WTC11 (cell line): ENCODE results near the gene GAA.

Experiments used
- KAT7 ChIP-seq: sonication (generic); formaldehyde crosslinking; IDR thresholded peaks from 2 replicates; pipeline ENCODE4 v1.8.1; 2023; ENCODE audit warnings: missing genetic modification reagents, mild to moderate bottlenecking, borderline replicate concordance
- NR1H2 ChIP-seq: sonication (generic); formaldehyde crosslinking; IDR thresholded peaks from 2 replicates; pipeline ENCODE4 v1.9.0; 2021; ENCODE audit warnings: mild to moderate bottlenecking, moderate library complexity, missing genetic modification reagents
- NR2C2 ChIP-seq: sonication (generic); formaldehyde crosslinking; IDR thresholded peaks from 2 replicates; pipeline ENCODE4 v1.8.0; 2022; ENCODE audit warnings: mild to moderate bottlenecking, missing genetic modification reagents
- SP1 ChIP-seq: sonication (generic); formaldehyde crosslinking; conservative IDR thresholded peaks from 2 replicates; pipeline ENCODE4 v1.8.1; 2022; ENCODE audit warnings: missing genetic modification reagents
- TEAD1 ChIP-seq: sonication (generic); formaldehyde crosslinking; IDR thresholded peaks from 2 replicates; pipeline ENCODE4 v1.8.0; 2022; ENCODE audit warnings: mild to moderate bottlenecking, missing genetic modification reagents
- TP53 ChIP-seq: sonication (generic); formaldehyde crosslinking; IDR thresholded peaks from 2 replicates; pipeline ENCODE4 v1.8.1; 2023; ENCODE audit warnings: mild to moderate bottlenecking, missing genetic modification reagents
- ZBTB21 ChIP-seq: sonication (generic); formaldehyde crosslinking; IDR thresholded peaks from 2 replicates; pipeline ENCODE4 v1.8.1; 2023; ENCODE audit warnings: mild to moderate bottlenecking, missing genetic modification reagents, borderline replicate concordance
- ZNF317 ChIP-seq: sonication (generic); formaldehyde crosslinking; IDR thresholded peaks from 2 replicates; pipeline ENCODE4 v1.8.1; 2023; ENCODE audit warnings: low read depth, mild to moderate bottlenecking, moderate library complexity, missing genetic modification reagents, borderline replicate concordance
- TF ChIP-seq, protein P1 (sequence below): sonication (generic); formaldehyde crosslinking; IDR thresholded peaks from 2 replicates; pipeline ENCODE4 v1.8.1; 2022; ENCODE audit warnings: low read depth, missing genetic modification reagents, borderline replicate concordance
- TF ChIP-seq, protein P2 (sequence below): fragments of 200-600 bp; IDR thresholded peaks from 2 replicates; pipeline ENCODE4 v1.8.0; 2022; ENCODE audit warnings: antibody characterized with exemption
- TF ChIP-seq, protein P3 (sequence below): sonication (generic); formaldehyde crosslinking; conservative IDR thresholded peaks from 2 replicates; pipeline ENCODE4 v1.8.1; 2022; ENCODE audit warnings: mild to moderate bottlenecking, missing genetic modification reagents
- TF ChIP-seq, protein P4 (sequence below): sonication (generic); formaldehyde crosslinking; IDR thresholded peaks from 2 replicates; pipeline ENCODE4 v1.8.0; 2022; ENCODE audit warnings: missing genetic modification reagents
- TF ChIP-seq, protein P5 (sequence below): sonication (generic); formaldehyde crosslinking; IDR thresholded peaks from 2 replicates; pipeline ENCODE4 v1.8.1; 2023; ENCODE audit warnings: mild to moderate bottlenecking, missing genetic modification reagents
- TF ChIP-seq, protein P6 (sequence below): sonication (generic); formaldehyde crosslinking; IDR thresholded peaks from 2 replicates; pipeline ENCODE4 v1.8.1; 2023; ENCODE audit warnings: mild to moderate bottlenecking, missing genetic modification reagents, moderate library complexity

DNA sequence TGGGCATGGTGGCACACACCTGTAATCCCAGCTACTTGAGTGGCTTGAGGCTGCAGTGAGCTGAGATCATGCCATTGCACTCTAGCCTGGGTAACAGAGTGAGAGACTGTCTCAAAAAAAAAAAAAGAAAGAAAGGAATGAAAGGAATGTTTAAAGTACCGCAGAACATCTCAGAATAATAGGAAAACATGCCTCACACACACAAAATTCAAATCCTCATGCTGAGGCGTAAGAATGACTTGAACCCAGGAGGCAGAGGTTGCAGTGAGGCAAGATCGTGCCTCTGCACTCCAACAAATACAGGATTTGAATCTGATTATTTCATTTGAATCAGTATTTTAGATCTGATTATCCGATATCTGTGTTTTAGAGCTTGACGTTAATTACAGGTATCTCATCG, 21.3 kb upstream of the GAA start:
- no peak for TF ChIP-seq NR2C2
- TF ChIP-seq, protein P1, sequence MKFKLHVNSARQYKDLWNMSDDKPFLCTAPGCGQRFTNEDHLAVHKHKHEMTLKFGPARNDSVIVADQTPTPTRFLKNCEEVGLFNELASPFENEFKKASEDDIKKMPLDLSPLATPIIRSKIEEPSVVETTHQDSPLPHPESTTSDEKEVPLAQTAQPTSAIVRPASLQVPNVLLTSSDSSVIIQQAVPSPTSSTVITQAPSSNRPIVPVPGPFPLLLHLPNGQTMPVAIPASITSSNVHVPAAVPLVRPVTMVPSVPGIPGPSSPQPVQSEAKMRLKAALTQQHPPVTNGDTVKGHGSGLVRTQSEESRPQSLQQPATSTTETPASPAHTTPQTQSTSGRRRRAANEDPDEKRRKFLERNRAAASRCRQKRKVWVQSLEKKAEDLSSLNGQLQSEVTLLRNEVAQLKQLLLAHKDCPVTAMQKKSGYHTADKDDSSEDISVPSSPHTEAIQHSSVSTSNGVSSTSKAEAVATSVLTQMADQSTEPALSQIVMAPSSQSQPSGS (CRISPR knock-in tag) = no peak
- TF ChIP-seq, protein P2, sequence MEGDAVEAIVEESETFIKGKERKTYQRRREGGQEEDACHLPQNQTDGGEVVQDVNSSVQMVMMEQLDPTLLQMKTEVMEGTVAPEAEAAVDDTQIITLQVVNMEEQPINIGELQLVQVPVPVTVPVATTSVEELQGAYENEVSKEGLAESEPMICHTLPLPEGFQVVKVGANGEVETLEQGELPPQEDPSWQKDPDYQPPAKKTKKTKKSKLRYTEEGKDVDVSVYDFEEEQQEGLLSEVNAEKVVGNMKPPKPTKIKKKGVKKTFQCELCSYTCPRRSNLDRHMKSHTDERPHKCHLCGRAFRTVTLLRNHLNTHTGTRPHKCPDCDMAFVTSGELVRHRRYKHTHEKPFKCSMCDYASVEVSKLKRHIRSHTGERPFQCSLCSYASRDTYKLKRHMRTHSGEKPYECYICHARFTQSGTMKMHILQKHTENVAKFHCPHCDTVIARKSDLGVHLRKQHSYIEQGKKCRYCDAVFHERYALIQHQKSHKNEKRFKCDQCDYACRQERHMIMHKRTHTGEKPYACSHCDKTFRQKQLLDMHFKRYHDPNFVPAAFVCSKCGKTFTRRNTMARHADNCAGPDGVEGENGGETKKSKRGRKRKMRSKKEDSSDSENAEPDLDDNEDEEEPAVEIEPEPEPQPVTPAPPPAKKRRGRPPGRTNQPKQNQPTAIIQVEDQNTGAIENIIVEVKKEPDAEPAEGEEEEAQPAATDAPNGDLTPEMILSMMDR = no peak
- TF ChIP-seq KAT7 (CRISPR knock-in tag) = no peak
- TF ChIP-seq, protein P3, sequence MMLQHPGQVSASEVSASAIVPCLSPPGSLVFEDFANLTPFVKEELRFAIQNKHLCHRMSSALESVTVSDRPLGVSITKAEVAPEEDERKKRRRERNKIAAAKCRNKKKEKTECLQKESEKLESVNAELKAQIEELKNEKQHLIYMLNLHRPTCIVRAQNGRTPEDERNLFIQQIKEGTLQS = no peak
- TF ChIP-seq SP1 (CRISPR knock-in tag) = no peak
- TF ChIP-seq ZBTB21 = no peak
- no peak for TF ChIP-seq TEAD1 (CRISPR knock-in tag)
- TF ChIP-seq ZNF317 (CRISPR knock-in tag) = no peak
- TF ChIP-seq, protein P4, sequence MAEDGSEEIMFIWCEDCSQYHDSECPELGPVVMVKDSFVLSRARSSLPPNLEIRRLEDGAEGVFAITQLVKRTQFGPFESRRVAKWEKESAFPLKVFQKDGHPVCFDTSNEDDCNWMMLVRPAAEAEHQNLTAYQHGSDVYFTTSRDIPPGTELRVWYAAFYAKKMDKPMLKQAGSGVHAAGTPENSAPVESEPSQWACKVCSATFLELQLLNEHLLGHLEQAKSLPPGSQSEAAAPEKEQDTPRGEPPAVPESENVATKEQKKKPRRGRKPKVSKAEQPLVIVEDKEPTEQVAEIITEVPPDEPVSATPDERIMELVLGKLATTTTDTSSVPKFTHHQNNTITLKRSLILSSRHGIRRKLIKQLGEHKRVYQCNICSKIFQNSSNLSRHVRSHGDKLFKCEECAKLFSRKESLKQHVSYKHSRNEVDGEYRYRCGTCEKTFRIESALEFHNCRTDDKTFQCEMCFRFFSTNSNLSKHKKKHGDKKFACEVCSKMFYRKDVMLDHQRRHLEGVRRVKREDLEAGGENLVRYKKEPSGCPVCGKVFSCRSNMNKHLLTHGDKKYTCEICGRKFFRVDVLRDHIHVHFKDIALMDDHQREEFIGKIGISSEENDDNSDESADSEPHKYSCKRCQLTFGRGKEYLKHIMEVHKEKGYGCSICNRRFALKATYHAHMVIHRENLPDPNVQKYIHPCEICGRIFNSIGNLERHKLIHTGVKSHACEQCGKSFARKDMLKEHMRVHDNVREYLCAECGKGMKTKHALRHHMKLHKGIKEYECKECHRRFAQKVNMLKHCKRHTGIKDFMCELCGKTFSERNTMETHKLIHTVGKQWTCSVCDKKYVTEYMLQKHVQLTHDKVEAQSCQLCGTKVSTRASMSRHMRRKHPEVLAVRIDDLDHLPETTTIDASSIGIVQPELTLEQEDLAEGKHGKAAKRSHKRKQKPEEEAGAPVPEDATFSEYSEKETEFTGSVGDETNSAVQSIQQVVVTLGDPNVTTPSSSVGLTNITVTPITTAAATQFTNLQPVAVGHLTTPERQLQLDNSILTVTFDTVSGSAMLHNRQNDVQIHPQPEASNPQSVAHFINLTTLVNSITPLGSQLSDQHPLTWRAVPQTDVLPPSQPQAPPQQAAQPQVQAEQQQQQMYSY = no peak
- TF ChIP-seq, protein P5, sequence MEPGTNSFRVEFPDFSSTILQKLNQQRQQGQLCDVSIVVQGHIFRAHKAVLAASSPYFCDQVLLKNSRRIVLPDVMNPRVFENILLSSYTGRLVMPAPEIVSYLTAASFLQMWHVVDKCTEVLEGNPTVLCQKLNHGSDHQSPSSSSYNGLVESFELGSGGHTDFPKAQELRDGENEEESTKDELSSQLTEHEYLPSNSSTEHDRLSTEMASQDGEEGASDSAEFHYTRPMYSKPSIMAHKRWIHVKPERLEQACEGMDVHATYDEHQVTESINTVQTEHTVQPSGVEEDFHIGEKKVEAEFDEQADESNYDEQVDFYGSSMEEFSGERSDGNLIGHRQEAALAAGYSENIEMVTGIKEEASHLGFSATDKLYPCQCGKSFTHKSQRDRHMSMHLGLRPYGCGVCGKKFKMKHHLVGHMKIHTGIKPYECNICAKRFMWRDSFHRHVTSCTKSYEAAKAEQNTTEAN = no peak
- no peak for TF ChIP-seq TP53 (CRISPR knock-in tag)
- TF ChIP-seq, protein P6, sequence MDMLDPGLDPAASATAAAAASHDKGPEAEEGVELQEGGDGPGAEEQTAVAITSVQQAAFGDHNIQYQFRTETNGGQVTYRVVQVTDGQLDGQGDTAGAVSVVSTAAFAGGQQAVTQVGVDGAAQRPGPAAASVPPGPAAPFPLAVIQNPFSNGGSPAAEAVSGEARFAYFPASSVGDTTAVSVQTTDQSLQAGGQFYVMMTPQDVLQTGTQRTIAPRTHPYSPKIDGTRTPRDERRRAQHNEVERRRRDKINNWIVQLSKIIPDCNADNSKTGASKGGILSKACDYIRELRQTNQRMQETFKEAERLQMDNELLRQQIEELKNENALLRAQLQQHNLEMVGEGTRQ (CRISPR knock-in tag) = no peak
- TF ChIP-seq NR1H2 (CRISPR knock-in tag) = no peak
